ENCODE data around the gene SLC44A2.

The SLC44A2 gene

DNA sequence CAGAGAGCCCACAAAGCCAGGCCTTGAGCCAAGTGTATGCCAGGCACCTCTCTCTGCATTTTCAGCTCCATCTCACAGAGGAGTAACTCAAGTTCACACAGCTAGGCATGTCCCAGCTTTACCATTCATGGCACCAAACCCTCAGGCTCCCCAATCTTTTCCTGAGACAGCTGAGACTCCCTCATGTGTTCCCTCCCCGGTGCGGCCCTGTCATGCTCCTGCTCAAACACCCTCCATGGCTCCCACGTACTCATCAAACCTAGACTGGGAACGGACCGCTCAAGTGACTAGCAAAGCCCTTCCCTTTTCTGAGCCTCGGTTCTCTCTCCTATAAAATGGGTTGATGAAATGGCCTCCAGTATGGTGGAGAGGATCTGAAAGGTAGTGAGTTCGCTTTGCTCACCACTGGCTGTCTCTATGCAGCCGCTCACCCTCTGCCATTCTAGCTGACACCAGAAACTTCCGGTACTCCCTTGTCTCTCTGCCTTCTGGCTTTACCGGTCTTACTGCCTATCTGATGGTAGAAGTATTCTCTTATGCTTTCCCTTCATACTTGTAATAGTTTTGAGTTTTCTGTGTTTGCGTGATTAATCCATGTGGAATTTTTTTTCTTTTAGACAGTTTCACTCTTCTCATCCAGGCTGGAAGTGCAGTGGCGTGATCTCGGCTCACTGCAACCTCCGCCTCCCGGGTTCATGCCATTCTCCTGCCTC, 7.8 kb upstream of the SLC44A2 start:
- FAIRE-seq, result no peak

DNA sequence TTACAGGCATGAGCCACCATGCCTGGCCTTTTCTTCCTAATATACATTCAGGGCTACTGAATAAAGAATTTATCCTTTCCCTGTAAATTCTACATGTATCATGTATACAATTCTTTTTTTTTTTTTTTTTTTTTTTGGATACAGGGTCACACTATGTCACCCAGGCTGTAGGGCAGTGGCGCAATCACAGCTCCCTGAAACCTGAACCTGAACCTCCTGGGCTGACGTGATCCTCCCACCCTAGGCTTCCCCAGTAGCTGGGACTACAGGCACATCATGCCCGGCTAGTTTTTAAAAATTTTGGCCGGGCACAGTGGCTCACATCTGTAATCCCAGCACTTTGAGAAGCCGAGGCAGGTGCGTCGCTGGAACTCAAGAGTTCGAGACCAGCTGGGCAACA, 6.5 kb upstream of the SLC44A2 start:
- no peak for FAIRE-seq

DNA sequence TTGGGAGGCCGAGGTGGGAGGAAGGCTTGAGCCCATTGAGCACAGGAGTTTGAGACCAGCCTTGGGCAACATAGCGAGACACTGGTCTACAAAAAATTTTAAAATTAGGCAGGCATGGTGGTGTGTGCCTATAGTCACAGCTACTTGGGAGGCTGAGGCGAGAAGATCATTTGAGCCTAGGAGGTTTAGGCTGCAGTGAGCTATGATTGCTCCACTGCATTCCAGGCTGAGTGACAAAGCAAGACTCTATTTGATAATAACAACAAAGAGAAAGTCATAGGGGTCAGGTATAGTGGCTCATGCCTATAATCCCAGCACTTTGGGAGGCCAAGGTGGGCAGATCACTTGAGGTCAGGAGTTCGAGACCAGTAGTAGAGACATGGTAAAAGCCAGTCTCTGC, 4.6 kb upstream of the SLC44A2 start:
- no peak for FAIRE-seq

GRCh38 chr19:10621966-10622365, 3.4 kb upstream of the SLC44A2 start:
- no peak for FAIRE-seq

- FAIRE-seq, result no peak
These were observed 768 bp upstream of the SLC44A2 start for GRCh38 chr19:10624585-10624984.

- no peak for FAIRE-seq
These were observed 397 bp downstream of the SLC44A2 start for GRCh38 chr19:10625762-10626138.

- no peak for FAIRE-seq
These were observed 6.5 kb downstream of the SLC44A2 start for GRCh38 chr19:10631874-10632273.

- no peak for FAIRE-seq
These were observed 9.1 kb downstream of the SLC44A2 start for GRCh38 chr19:10634430-10634829.

GRCh38 chr19:10634963-10635362, 9.6 kb downstream of the SLC44A2 start:
- no peak for FAIRE-seq

GRCh38 chr19:10636304-10636972, 11.1 kb downstream of the SLC44A2 start:
- FAIRE-seq, result no peak

- no peak for FAIRE-seq
These were observed 12.5 kb downstream of the SLC44A2 start for GRCh38 chr19:10637894-10638293.

DNA sequence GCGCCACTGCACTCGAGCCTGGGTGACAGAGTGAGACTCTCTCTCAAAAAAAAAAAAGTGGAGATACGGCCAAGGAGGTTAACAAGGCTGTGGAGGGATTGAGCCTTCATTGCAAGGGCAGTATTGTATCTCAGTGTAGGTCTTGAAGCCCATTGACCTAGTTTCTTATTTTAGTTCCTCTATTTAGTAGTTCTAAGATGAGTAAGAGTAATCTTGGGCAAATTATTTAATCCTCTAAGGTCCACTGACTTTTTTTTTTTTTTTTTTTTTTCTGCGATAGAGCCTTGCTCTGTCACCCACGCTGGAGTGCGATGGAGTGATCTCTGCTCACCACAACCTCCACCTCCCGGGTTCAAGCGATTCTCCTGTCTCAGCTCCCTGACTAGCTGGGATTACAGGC, 14.5 kb downstream of the SLC44A2 start:
- no peak for FAIRE-seq

DNA sequence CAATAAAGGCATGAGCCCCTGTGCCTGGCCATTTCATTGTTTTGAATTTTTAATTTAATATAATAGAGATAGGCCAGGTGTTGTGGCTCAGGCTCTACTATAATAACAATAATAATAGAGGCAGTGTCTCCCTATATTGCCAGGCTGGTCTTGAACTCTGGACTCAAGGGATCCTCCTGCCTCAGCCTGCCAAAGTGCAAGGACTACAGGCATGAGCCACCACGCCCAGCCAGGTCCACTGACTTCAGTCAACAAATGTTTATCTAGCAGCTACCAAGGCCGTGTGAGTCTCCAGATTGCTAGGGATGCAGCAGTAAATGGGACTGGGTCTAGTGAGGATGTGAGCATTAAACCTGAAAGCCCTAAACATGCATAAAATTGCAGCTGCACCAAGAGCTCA, 15.0 kb downstream of the SLC44A2 start:
- FAIRE-seq, result no peak

DNA sequence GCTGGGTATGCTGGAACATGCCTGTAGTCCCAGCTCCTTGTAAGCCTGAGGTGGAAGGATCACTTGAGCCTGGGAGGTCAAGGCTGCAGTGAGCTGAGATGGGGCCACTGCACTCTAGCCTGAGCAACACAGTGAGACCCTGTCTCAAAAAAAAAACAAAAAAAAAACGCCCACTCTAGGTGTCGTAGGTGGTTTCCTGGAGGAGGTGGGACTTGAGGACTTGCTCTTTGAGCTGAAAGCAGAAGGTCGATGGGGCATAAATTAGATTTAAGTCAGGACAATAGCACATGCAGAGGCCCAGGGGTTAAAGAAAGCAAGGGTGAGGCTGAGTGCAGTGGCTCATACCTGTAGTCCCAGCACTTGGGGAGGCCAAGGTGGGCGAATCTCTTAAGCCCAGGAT, 15.9 kb downstream of the SLC44A2 start:
- no peak for FAIRE-seq

- no peak for FAIRE-seq
These were observed 17.3 kb downstream of the SLC44A2 start for GRCh38 chr19:10642473-10643171.

GRCh38 chr19:10643172-10643967, 18.0 kb downstream of the SLC44A2 start:
- FAIRE-seq, result no peak

- no peak for FAIRE-seq
These were observed 18.6 kb downstream of the SLC44A2 start for GRCh38 chr19:10643968-10644259.

DNA sequence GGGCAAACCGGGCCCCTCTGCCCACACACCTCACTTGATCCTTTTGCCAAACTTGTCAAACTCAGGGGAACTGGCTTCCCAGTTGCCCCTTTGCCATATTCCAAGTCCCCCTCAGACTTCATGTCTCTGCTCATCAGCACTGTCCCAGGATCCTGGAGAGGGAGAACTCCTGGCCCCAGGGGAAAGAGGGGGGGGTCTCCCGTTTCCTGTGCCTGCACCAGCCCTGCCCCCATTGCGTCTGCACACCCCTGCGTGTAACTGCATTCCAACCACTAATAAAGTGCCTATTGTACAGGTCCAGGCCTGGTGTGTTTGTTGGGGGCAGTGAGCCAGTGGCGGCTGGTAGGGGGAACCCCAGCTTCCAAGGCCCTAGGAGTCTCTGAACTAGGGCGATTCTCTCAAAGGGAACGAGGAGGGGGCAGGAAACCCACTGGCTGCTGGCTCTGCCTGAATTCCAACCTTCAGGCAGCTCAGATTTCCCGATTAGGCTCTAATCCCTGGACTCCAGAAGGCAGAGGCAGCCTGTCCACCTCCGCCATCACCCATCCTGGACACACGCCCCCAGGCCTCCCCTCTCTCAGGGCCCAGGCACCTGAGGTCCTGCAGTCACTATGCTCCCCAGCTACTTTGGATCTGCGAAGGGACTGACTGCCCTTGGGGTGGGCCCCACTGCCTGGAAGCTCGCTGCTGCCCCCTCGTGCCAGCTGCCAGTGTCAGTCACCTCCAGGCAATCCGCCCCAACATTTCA, 19.1 kb downstream of the SLC44A2 start:
- FAIRE-seq, result no peak

- no peak for FAIRE-seq
These were observed 21.3 kb downstream of the SLC44A2 start for GRCh38 chr19:10646456-10647159.

DNA sequence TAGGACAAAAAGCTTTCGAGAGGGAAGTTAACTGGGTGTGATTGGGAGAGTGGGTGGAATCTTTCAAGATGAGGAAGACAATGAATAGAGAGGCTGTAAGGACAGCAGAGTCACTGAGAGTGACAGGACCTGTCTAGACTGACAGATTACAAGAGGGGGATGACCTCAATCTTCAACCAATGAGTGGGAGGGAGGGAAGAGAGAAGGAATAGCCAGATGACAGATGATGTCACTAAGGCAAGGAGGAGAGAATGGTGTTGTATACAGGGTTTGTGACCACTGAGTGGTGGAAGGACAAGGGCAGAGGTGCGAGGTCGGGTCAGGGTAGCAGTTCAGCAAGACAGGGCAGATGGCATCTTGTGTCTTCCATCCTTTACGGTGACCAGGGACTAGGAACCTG, 23.0 kb downstream of the SLC44A2 start:
- no peak for FAIRE-seq

DNA sequence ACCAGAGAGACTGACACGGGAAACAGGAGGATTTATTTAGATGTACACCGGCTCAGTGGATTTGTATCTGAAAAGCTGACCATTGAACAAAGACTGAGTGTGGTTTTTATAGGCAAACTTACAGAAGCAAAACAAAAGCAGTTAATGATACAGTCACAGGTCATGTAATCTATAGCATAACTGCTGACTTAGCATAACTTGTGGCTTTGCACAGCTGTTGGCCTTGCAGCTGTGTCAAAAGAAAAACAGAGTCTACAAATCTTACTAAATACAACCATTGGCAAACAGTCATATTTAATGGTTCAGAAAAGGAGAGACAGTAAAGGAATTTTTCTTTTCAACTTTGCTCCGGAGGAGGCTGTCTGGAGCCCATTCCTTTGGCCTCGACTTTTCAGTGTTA, 26.5 kb downstream of the SLC44A2 start:
- FAIRE-seq, result no peak

- no peak for FAIRE-seq
These were observed 28.1 kb downstream of the SLC44A2 start for GRCh38 chr19:10653482-10653731.

Measured in islet of Langerhans (tissue), 1 donor.